CD14-positive monocyte (primary cell): ENCODE results near the gene TRPV5. TPM values are rescaled to one million over a fixed set of nuclear protein-coding genes. Genes with fewer than 3 reads are reported as not detected.

Experiments
- DNase-seq, 3 donors: peaks; one replicate each; pipeline ENCODE4 v3.0.0-alpha.2; 2011 to 2022
- H2AFZ ChIP-seq: 2 replicates; pipeline ENCODE4 v1.6.0; 2012; ENCODE audit warnings: mild to moderate bottlenecking, low read depth, low read length, inconsistent platforms; ENCODE audit not compliant: insufficient read depth, poor library complexity, severe bottlenecking
- H3K27ac ChIP-seq, 2 donors: 1 replicate in 1 of 2; 2 replicates in 1 of 2; pipeline ENCODE4 v1.5.1; 2012 to 2013; ENCODE audit warnings: low read length in 2 of 2, control low read depth in 1 of 2, inconsistent platforms in 1 of 2, low read depth in 1 of 2, mild to moderate bottlenecking in 1 of 2
- H3K27me3 ChIP-seq, 2 donors: one replicate each; pipeline versions ENCODE4 v1.6.0 to v1.6.1; 2011 to 2013; ENCODE audit warnings: low read length in 2 of 2; ENCODE audit not compliant: control insufficient read depth in 2 of 2, insufficient read depth in 2 of 2
- H3K36me3 ChIP-seq, 2 donors: replicated peaks in 1 of 2; 1 replicate in 1 of 2; 2 replicates in 1 of 2; pipeline versions ENCODE4 v1.5.1 to v1.6.1; 2012 to 2013; ENCODE audit warnings: low read length in 2 of 2, control low read depth in 1 of 2, inconsistent platforms in 1 of 2, mild to moderate bottlenecking in 1 of 2; ENCODE audit not compliant: insufficient read depth in 2 of 2, control insufficient read depth in 1 of 2
- H3K4me1 ChIP-seq, 2 donors: 1 replicate in 1 of 2; 2 replicates in 1 of 2; pipeline versions ENCODE4 v1.5.1 to v1.6.1; 2012 to 2013; ENCODE audit warnings: low read length in 2 of 2, control low read depth in 1 of 2, inconsistent platforms in 1 of 2, mild to moderate bottlenecking in 1 of 2, moderate library complexity in 1 of 2; ENCODE audit not compliant: insufficient read depth in 2 of 2, control insufficient read depth in 1 of 2
- H3K4me2 ChIP-seq: replicated peaks from 2 replicates; pipeline ENCODE3; 2012; ENCODE audit warnings: low read length, moderate library complexity, mild to moderate bottlenecking; ENCODE audit not compliant: poor library complexity, severe bottlenecking; ENCODE audit errors: extremely low read depth
- H3K4me3 ChIP-seq, 3 experiments: fragments of 200-600 bp in 1 of 3; sonication (generic) in 1 of 3; replicated peaks in 1 of 3; 1 replicate in 2 of 3; 2 replicates in 1 of 3; pipeline ENCODE4 v1.5.1; 2011 to 2013; ENCODE audit warnings: low read length in 3 of 3, mild to moderate bottlenecking in 3 of 3, control low read depth in 2 of 3, low read depth in 2 of 3, inconsistent platforms in 1 of 3, moderate library complexity in 1 of 3
- H3K79me2 ChIP-seq: 2 replicates; pipeline ENCODE4 v1.6.0; 2012; ENCODE audit warnings: mild to moderate bottlenecking, control low read depth, inconsistent platforms, low read length, moderate library complexity; ENCODE audit not compliant: insufficient read depth
- H3K9ac ChIP-seq: 2 replicates; pipeline ENCODE4 v1.6.0; 2017; ENCODE audit warnings: low read length, mild to moderate bottlenecking; ENCODE audit not compliant: insufficient read depth, poor library complexity, severe bottlenecking
- H3K9me3 ChIP-seq, 2 donors: replicated peaks in 1 of 2; 1 replicate in 1 of 2; 2 replicates in 1 of 2; pipeline versions ENCODE4 v1.5.1 to v1.6.1; 2012 to 2013; ENCODE audit warnings: low read length in 2 of 2, control low read depth in 1 of 2; ENCODE audit not compliant: control insufficient read depth in 1 of 2, insufficient read depth in 1 of 2
- H4K20me1 ChIP-seq: 2 replicates; pipeline ENCODE4 v1.6.0; 2012; ENCODE audit warnings: mild to moderate bottlenecking, low read length, control low read depth, moderate library complexity; ENCODE audit not compliant: insufficient read depth
- H3K27ac Mint-ChIP-seq, 7 donors: one replicate each; pipeline ENCODE4 v1.8.0; 2020; ENCODE audit warnings: mild to moderate bottlenecking in 7 of 7, mixed read lengths in 7 of 7, moderate library complexity in 6 of 7, inconsistent platforms in 2 of 7
- H3K27me3 Mint-ChIP-seq, 3 donors: one replicate each; pipeline ENCODE4 v1.8.0; 2021 to 2022; ENCODE audit warnings: low read depth in 3 of 3, mild to moderate bottlenecking in 3 of 3, mixed read lengths in 3 of 3, moderate library complexity in 3 of 3, inconsistent platforms in 1 of 3
- H3K36me3 Mint-ChIP-seq, 2 donors: one replicate each; pipeline ENCODE4 v1.8.0; 2020; ENCODE audit warnings: mixed read lengths in 2 of 2, inconsistent platforms in 1 of 2, mild to moderate bottlenecking in 1 of 2
- H3K4me1 Mint-ChIP-seq: one replicate; pipeline ENCODE4 v1.8.0; 2020; ENCODE audit warnings: mild to moderate bottlenecking, mixed read lengths
- H3K4me3 Mint-ChIP-seq, 2 donors: one replicate each; pipeline ENCODE4 v1.8.0; 2020; ENCODE audit warnings: mild to moderate bottlenecking in 2 of 2, mixed read lengths in 2 of 2, moderate library complexity in 1 of 2
- H3K9me3 Mint-ChIP-seq, 7 donors: one replicate each; pipeline ENCODE4 v1.8.0; 2020 to 2022; ENCODE audit warnings: mixed read lengths in 7 of 7, mild to moderate bottlenecking in 6 of 7, moderate library complexity in 6 of 7, inconsistent platforms in 2 of 7
- CTCF ChIP-seq: fragments of 200-600 bp; IDR thresholded peaks from one replicate; pipeline ENCODE4 v1.8.0; 2022; ENCODE audit warnings: antibody characterized with exemption, mild to moderate bottlenecking
- WGBS: methylation state at CpG from one replicate; pipeline ENCODE4 v1.1.5; 2013; ENCODE audit warnings: missing lambda C conversion rate; ENCODE audit not compliant: insufficient coverage; 5-methylcytosine and 5-hydroxymethylcytosine counted together
- intact Hi-C, 2 donors: fragments of 100-400 bp; cut with micrococcal nuclease; formaldehyde crosslinking; loops; one replicate each; pipeline versions ENCODE4 v1.15.0 to v1.15.1; 2023
- polyA plus RNA-seq, 3 donors: library from polyadenylated mRNA; depleted of rRNA in 1 of 3; unstranded in 2 of 3; stranded (reverse) in 1 of 3; fragments of 300-500 nt in 2 of 3; fragments of >200 nt in 1 of 3; fragmentation: Illumina TruSeq in 2 of 3; gene quantifications; 1 replicate in 2 of 3; 2 replicates in 1 of 3; pipeline ENCODE4 v1.2.3, GENCODE V29; 2012 to 2021

Gene TRPV5
- polyA plus RNA-seq, 3 donors, result not detected

- intact Hi-C loops, result no loop called here
- Histone ChIP-seq H2AFZ (no peak overlapping the region), H3K9me3 (no peaks in the 10 kb centered on the region), H3K9ac (no peak overlapping the region), H4K20me1 (no peaks in the 10 kb centered on the region), H3K79me2 (no peaks in the 10 kb centered on the region), H3K27me3 (no peaks in the 10 kb centered on the region), H3K36me3 (no peaks in the 10 kb centered on the region), H3K4me2 (no peak overlapping the region), H3K4me1 (peaks cover 20 to 24% of the 10 kb centered on the region in 2 donors), H3K4me3 (no peak overlapping the region), H3K27ac (no peak overlapping the region)
- WGBS, result no CpG with 5 or more reads among the region's 1 CpG
- peaks cover 4 to 8% (median 5%) of the 10 kb centered on the region in 3 donors for H3K27me3 Mint-ChIP-seq
- DNase-seq, result no peak
- H3K4me1 Mint-ChIP-seq, result peaks cover 30% of the 10 kb centered on the region
- no peak overlapping the region for H3K27ac Mint-ChIP-seq
- TF ChIP-seq CTCF, result no peak
- H3K36me3 Mint-ChIP-seq, result no peaks in the 10 kb centered on the region
- H3K9me3 Mint-ChIP-seq, result no peaks in the 10 kb centered on the region
- no peak overlapping the region for H3K4me3 Mint-ChIP-seq
Observed at GRCh38 chr7:142914121-142914520, 19.4 kb downstream of the TRPV5 start.

DNA sequence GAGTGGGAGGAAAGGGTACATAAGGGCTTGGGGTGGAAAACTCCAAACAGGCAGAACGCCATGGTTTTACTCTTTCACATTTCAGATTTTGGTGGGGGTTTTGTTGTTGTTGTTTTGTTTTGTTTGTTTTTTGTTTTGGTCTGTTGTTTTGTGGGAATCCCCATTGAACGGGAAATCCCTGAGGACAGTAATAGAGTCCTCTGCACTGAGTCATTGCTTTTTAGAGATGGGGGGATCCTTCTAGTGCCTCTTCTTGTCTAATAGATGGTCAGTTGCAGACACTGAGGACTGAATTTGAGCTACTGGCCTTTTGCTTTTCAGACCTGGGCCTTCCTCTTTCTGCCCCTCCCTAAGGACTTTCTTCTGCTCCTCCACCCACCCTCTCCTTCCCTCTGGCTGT lies 20.0 kb downstream of the TRPV5 start:
- H3K9ac ChIP-seq, result no peak overlapping the region
- 100% methylated on average over 1 of the region's 2 CpGs for WGBS
- H3K36me3 ChIP-seq, result no peaks in the 10 kb centered on the region
- peaks cover 26 to 30% of the 10 kb centered on the region in 2 donors for H3K4me1 ChIP-seq
- H2AFZ ChIP-seq, result peak overlapping the region; percentile 10
- no peak overlapping the region for H3K4me3 ChIP-seq
- Mint-ChIP-seq H3K4me1 (peaks cover 36% of the 10 kb centered on the region), H3K27me3 (peaks cover 3 to 5% (median 4%) of the 10 kb centered on the region in 3 donors), H3K36me3 (no peaks in the 10 kb centered on the region), H3K4me3 (no peak overlapping the region), H3K9me3 (no peaks in the 10 kb centered on the region), H3K27ac (peak overlapping the region in 1 of 7 donors; percentile 3)
- TF ChIP-seq CTCF, result no peak
- H3K27ac ChIP-seq, result no peak overlapping the region
- peak in 1 of 3 donors; percentile 26 for DNase-seq
- no peak overlapping the region for H3K4me2 ChIP-seq
- H4K20me1 ChIP-seq, result no peaks in the 10 kb centered on the region
- H3K79me2 ChIP-seq, result no peaks in the 10 kb centered on the region
- no peaks in the 10 kb centered on the region for H3K9me3 ChIP-seq
- intact Hi-C loops, result no loop called here
- H3K27me3 ChIP-seq, result no peaks in the 10 kb centered on the region
